Measurements from ENCODE around the gene ZNF365.
"Not testable (repeated sequence)": the region's sequence is repeated elsewhere in the genome, so short reads cannot be mapped to it uniquely, and the experiment has no call there.

The ZNF365 gene

GRCh38 chr10:62390497-62391176, 16.5 kb downstream of the ZNF365 start:
- Histone ChIP-seq H3K36me3 (ENCODE audit: insufficient read depth, low read length) (no peaks in the 10 kb centered on the region), H3K79me2 (ENCODE audit: control insufficient read depth, insufficient read depth, low read length, unreplicated experiment) (no peaks in the 10 kb centered on the region), H2AFZ (ENCODE audit: low read length, unreplicated experiment) (no peak overlapping the region), H3K4me1 (ENCODE audit: control insufficient read depth, insufficient read depth, low read length, unreplicated experiment) (peaks cover 21% of the 10 kb centered on the region), H3K27me3 (ENCODE audit: insufficient read depth, low read length) (no peaks in the 10 kb centered on the region), H3K27ac (ENCODE audit: low read depth, low read length) (no peak overlapping the region), H3K4me3 (ENCODE audit: low read depth, low read length) (no peak overlapping the region)

GRCh38 chr10:62393237-62393636, 19.1 kb downstream of the ZNF365 start:
- Histone ChIP-seq H3K27me3 (ENCODE audit: insufficient read depth, low read length) (no peaks in the 10 kb centered on the region), H3K4me1 (ENCODE audit: control insufficient read depth, insufficient read depth, low read length, unreplicated experiment) (no peaks in the 10 kb centered on the region), H3K27ac (ENCODE audit: low read depth, low read length) (no peak overlapping the region), H3K36me3 (ENCODE audit: insufficient read depth, low read length) (no peaks in the 10 kb centered on the region), H3K4me3 (ENCODE audit: low read depth, low read length) (no peak overlapping the region), H3K79me2 (ENCODE audit: control insufficient read depth, insufficient read depth, low read length, unreplicated experiment) (no peaks in the 10 kb centered on the region), H2AFZ (ENCODE audit: low read length, unreplicated experiment) (no peak overlapping the region)

GRCh38 chr10:62394556-62395018, 20.4 kb downstream of the ZNF365 start:
- H3K4me1 ChIP-seq (ENCODE audit: control insufficient read depth, insufficient read depth, low read length, unreplicated experiment): no peaks in the 10 kb centered on the region
- H3K79me2 ChIP-seq (ENCODE audit: control insufficient read depth, insufficient read depth, low read length, unreplicated experiment): no peaks in the 10 kb centered on the region
- no peak overlapping the region for H3K27ac ChIP-seq (ENCODE audit: low read depth, low read length)
- H3K4me3 ChIP-seq (ENCODE audit: low read depth, low read length): no peak overlapping the region
- H2AFZ ChIP-seq (ENCODE audit: low read length, unreplicated experiment): no peak overlapping the region
- H3K27me3 ChIP-seq (ENCODE audit: insufficient read depth, low read length): no peaks in the 10 kb centered on the region
- H3K36me3 ChIP-seq (ENCODE audit: insufficient read depth, low read length): no peaks in the 10 kb centered on the region

DNA sequence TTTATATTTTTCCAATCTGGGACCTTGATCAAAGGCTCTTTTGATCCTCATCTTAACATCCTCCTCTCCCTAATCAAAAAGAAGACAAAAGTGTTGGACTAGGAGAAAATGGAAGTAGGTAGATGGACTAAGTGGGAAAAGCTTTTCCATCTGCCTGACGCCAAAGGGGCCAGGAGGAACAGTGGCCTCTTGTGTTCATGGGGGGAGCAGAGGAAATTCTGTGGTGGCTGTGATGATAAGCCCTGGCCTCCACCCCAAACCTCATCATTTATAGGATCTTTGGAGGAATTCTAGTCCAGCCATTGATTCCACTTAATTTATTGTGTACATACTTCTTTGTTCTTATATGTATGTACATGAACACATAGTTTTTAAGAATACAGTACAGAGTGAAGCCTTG, 21.7 kb downstream of the ZNF365 start:
- H3K79me2 ChIP-seq (ENCODE audit: control insufficient read depth, insufficient read depth, low read length, unreplicated experiment): no peaks in the 10 kb centered on the region
- no peak overlapping the region for H3K27ac ChIP-seq (ENCODE audit: low read depth, low read length)

DNA sequence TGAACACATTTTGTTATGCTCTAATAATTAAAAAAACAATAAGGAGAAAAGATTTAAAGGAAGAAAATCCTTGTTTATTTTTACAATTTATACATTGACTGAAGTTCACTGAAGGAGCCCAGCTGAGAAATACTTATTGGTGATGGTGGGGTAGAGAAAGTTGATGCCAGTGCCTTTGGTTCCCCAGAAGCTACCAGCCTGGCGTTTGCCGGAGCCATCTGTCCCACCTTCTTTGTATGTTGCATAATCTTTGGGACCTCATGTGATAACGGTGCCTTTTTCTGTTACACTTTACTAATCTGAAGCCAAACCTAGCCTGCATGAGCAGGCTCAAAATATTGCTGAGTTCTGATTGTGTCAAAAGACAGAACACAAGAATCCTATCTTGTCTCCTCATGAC, 22.7 kb downstream of the ZNF365 start:
- Histone ChIP-seq H2AFZ (ENCODE audit: low read length, unreplicated experiment) (no peak overlapping the region), H3K36me3 (ENCODE audit: insufficient read depth, low read length) (no peaks in the 10 kb centered on the region), H3K4me3 (ENCODE audit: low read depth, low read length) (no peak overlapping the region), H3K79me2 (ENCODE audit: control insufficient read depth, insufficient read depth, low read length, unreplicated experiment) (no peaks in the 10 kb centered on the region), H3K27ac (ENCODE audit: low read depth, low read length) (no peak overlapping the region), H3K4me1 (ENCODE audit: control insufficient read depth, insufficient read depth, low read length, unreplicated experiment) (no peaks in the 10 kb centered on the region), H3K27me3 (ENCODE audit: insufficient read depth, low read length) (no peaks in the 10 kb centered on the region)

More for the DNA sequence above, 21.7 kb downstream of the ZNF365 start:
- Histone ChIP-seq H3K4me1 (ENCODE audit: control insufficient read depth, insufficient read depth, low read length, unreplicated experiment) (no peaks in the 10 kb centered on the region), H2AFZ (ENCODE audit: low read length, unreplicated experiment) (no peak overlapping the region), H3K4me3 (ENCODE audit: low read depth, low read length) (no peak overlapping the region), H3K36me3 (ENCODE audit: insufficient read depth, low read length) (no peaks in the 10 kb centered on the region), H3K27me3 (ENCODE audit: insufficient read depth, low read length) (no peaks in the 10 kb centered on the region)

DNA sequence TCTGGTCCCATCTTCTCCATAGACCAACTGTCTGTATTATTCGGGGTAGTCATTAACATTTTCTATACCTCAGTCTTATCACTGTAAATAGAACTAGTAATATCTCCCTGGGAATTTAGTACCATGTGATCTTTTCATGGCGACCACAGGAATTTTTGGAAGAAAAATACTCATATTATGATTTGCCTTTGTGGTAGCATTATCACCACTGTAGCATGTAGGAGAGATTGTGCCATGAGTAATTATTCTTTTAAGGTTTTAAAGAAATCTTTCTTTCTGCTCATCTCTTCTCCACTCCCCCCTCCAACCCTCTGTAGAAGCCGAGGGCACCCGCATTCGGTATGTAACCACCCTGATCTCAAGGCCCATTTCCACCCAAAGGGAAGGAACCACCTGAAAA, 25.0 kb downstream of the ZNF365 start:
- no peaks in the 10 kb centered on the region for H3K4me1 ChIP-seq (ENCODE audit: control insufficient read depth, insufficient read depth, low read length, unreplicated experiment)
- H3K36me3 ChIP-seq (ENCODE audit: insufficient read depth, low read length): no peaks in the 10 kb centered on the region
- no peaks in the 10 kb centered on the region for H3K27me3 ChIP-seq (ENCODE audit: insufficient read depth, low read length)
- H3K79me2 ChIP-seq (ENCODE audit: control insufficient read depth, insufficient read depth, low read length, unreplicated experiment): no peaks in the 10 kb centered on the region
- no peak overlapping the region for H2AFZ ChIP-seq (ENCODE audit: low read length, unreplicated experiment)
- H3K27ac ChIP-seq (ENCODE audit: low read depth, low read length): no peak overlapping the region
- H3K4me3 ChIP-seq (ENCODE audit: low read depth, low read length): no peak overlapping the region

DNA sequence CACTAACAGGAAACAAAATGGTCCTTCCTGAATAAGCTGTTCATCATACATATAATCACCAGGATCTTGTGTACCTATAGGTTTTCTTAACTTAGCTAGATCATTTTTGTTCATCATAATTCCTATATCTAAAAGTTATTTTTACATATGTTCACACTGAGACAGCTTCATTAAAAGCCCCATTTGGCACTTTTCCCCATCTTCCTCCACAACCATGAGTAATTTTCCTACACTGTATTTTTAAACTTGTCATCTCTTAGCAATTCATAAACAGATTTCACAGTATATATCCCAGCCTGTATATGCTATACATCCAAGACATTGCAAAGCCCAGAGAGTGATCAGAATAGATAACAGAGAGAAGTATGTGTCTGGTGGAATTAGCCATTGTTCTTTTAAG, 28.3 kb downstream of the ZNF365 start:
- H3K79me2 ChIP-seq (ENCODE audit: control insufficient read depth, insufficient read depth, low read length, unreplicated experiment): no peaks in the 10 kb centered on the region
- no peak overlapping the region for H3K4me3 ChIP-seq (ENCODE audit: low read depth, low read length)
- H3K27me3 ChIP-seq (ENCODE audit: insufficient read depth, low read length): no peaks in the 10 kb centered on the region
- no peaks in the 10 kb centered on the region for H3K36me3 ChIP-seq (ENCODE audit: insufficient read depth, low read length)
- no peak overlapping the region for H2AFZ ChIP-seq (ENCODE audit: low read length, unreplicated experiment)
- no peak overlapping the region for H3K27ac ChIP-seq (ENCODE audit: low read depth, low read length)
- H3K4me1 ChIP-seq (ENCODE audit: control insufficient read depth, insufficient read depth, low read length, unreplicated experiment): no peaks in the 10 kb centered on the region

DNA sequence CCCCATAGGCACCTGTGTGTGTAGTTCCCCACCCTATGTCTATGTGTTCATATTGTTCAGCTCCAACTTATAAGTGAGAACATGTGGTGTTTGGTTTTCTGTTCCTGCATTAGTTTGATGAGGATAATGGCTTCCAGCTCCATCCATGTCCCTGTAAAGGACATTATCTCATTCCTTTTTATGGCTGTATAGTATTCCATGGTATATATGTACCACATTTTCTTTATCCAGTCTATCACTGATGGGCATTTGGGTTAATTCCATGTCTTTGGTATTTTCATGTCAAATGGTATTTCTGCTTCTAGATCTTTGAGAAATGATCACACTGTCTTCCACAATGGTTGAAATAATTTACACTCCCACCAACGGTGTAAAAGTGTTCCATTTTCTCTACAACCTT, 36.4 kb downstream of the ZNF365 start:
- not testable (repeated sequence) for H3K36me3 ChIP-seq (ENCODE audit: insufficient read depth, low read length); H3K27me3 ChIP-seq (ENCODE audit: insufficient read depth, low read length); H3K4me1 ChIP-seq (ENCODE audit: control insufficient read depth, insufficient read depth, low read length, unreplicated experiment); H3K79me2 ChIP-seq (ENCODE audit: control insufficient read depth, insufficient read depth, low read length, unreplicated experiment); H2AFZ ChIP-seq (ENCODE audit: low read length, unreplicated experiment); H3K27ac ChIP-seq (ENCODE audit: low read depth, low read length); H3K4me3 ChIP-seq (ENCODE audit: low read depth, low read length)

DNA sequence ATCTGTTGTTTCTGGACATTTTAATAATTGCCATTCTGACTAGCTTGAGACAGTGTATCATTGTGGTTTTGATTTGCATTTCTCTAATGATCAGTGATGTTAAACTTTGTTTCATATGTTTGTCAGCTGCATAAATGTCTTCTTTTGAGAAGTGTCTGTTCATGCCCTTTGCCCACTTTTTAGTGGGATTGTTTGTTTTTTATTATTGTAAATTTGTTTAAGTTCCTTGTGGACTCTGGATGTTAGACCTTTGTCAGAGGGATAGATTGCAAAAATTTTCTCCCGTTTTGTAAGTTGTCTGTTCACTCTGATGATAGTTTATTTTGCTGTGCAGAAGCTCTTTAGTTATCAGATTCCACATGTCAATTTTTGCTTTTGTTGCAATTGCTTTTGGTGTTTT, 36.8 kb downstream of the ZNF365 start:
- H3K36me3 ChIP-seq (ENCODE audit: insufficient read depth, low read length); H3K79me2 ChIP-seq (ENCODE audit: control insufficient read depth, insufficient read depth, low read length, unreplicated experiment); H3K27me3 ChIP-seq (ENCODE audit: insufficient read depth, low read length); H3K4me3 ChIP-seq (ENCODE audit: low read depth, low read length); H3K4me1 ChIP-seq (ENCODE audit: control insufficient read depth, insufficient read depth, low read length, unreplicated experiment); H3K27ac ChIP-seq (ENCODE audit: low read depth, low read length); H2AFZ ChIP-seq (ENCODE audit: low read length, unreplicated experiment): not testable (repeated sequence)

- Histone ChIP-seq H3K36me3 (ENCODE audit: insufficient read depth, low read length) (no peaks in the 10 kb centered on the region), H2AFZ (ENCODE audit: low read length, unreplicated experiment) (no peak overlapping the region), H3K4me3 (ENCODE audit: low read depth, low read length) (no peak overlapping the region), H3K27ac (ENCODE audit: low read depth, low read length) (no peak overlapping the region), H3K79me2 (ENCODE audit: control insufficient read depth, insufficient read depth, low read length, unreplicated experiment) (no peaks in the 10 kb centered on the region), H3K27me3 (ENCODE audit: insufficient read depth, low read length) (peaks cover 6% of the 10 kb centered on the region; the same call in 1 of the 2 replicates), H3K4me1 (ENCODE audit: control insufficient read depth, insufficient read depth, low read length, unreplicated experiment) (no peaks in the 10 kb centered on the region)
Observed at GRCh38 chr10:62413048-62413447, 38.9 kb downstream of the ZNF365 start.

- Histone ChIP-seq H3K79me2 (ENCODE audit: control insufficient read depth, insufficient read depth, low read length, unreplicated experiment) (no peaks in the 10 kb centered on the region), H3K4me1 (ENCODE audit: control insufficient read depth, insufficient read depth, low read length, unreplicated experiment) (no peaks in the 10 kb centered on the region), H3K27ac (ENCODE audit: low read depth, low read length) (no peak overlapping the region), H3K36me3 (ENCODE audit: insufficient read depth, low read length) (no peaks in the 10 kb centered on the region), H3K27me3 (ENCODE audit: insufficient read depth, low read length) (peaks cover 5% of the 10 kb centered on the region; the same call in 1 of the 2 replicates), H3K4me3 (ENCODE audit: low read depth, low read length) (no peak overlapping the region), H2AFZ (ENCODE audit: low read length, unreplicated experiment) (no peak overlapping the region)
Observed at GRCh38 chr10:62413652-62414051, 39.5 kb downstream of the ZNF365 start.
